Parathyroid adenoma (tissue), 2 donors: ENCODE results near the gene FBRSL1.
A peak's percentile ranks its signal among the peaks of the same experiment; 100 is the strongest.

ENCODE experiments used
- H2AFZ ChIP-seq: fragments of 300-600 bp; sonication (generic); one replicate; pipeline ENCODE4 v1.7.0; 2017; ENCODE audit warnings: antibody characterized with exemption, mild to moderate bottlenecking
- H3K27ac ChIP-seq: fragments of 300-600 bp; sonication (generic); one replicate; pipeline ENCODE4 v1.7.0; 2017
- H3K27me3 ChIP-seq: fragments of 300-600 bp; sonication (generic); one replicate; pipeline ENCODE4 v1.7.0; 2017; ENCODE audit warnings: low read length; ENCODE audit not compliant: control insufficient read depth, insufficient read depth
- H3K36me3 ChIP-seq: fragments of 300-600 bp; sonication (generic); one replicate; pipeline ENCODE4 v1.7.0; 2017; ENCODE audit warnings: low read length; ENCODE audit not compliant: control insufficient read depth, insufficient read depth
- H3K4me1 ChIP-seq: fragments of 300-600 bp; sonication (generic); one replicate; pipeline ENCODE4 v1.7.0; 2017; ENCODE audit warnings: control low read depth
- H3K4me2 ChIP-seq: fragments of 300-600 bp; sonication (generic); one replicate; pipeline ENCODE4 v1.7.0; 2017; ENCODE audit warnings: low read length
- H3K4me3 ChIP-seq: fragments of 300-600 bp; sonication (generic); one replicate; pipeline ENCODE4 v1.7.0; 2017; ENCODE audit warnings: low read depth, low read length
- H3K79me2 ChIP-seq: fragments of 300-600 bp; sonication (generic); one replicate; pipeline ENCODE4 v1.7.0; 2017; ENCODE audit warnings: control low read depth
- H3K9ac ChIP-seq: fragments of 300-600 bp; sonication (generic); one replicate; pipeline ENCODE4 v1.7.0; 2017; ENCODE audit warnings: mild to moderate bottlenecking
- H3K9me3 ChIP-seq: fragments of 300-600 bp; sonication (generic); one replicate; pipeline ENCODE4 v1.7.0; 2017; ENCODE audit warnings: low read length; ENCODE audit not compliant: control insufficient read depth
- CTCF ChIP-seq: fragments of 300-600 bp; sonication (generic); IDR thresholded peaks from one replicate; pipeline ENCODE4 v1.7.0; 2017; ENCODE audit warnings: antibody characterized with exemption, mild to moderate bottlenecking
- donor health status: primary hyperparathyroidism.

The FBRSL1 gene

GRCh38 chr12:132503618-132504204, 13.8 kb downstream of the FBRSL1 start:
- no peak overlapping the region for H3K27ac ChIP-seq
- H3K4me3 ChIP-seq: no peak overlapping the region
- TF ChIP-seq CTCF: no peak
- no peaks in the 10 kb centered on the region for H3K27me3 ChIP-seq
- H3K4me1 ChIP-seq: peaks cover 44% of the 10 kb centered on the region
- H3K9ac ChIP-seq: no peak overlapping the region
- H3K4me2 ChIP-seq: peak overlapping the region; percentile 17
- no peaks in the 10 kb centered on the region for H3K9me3 ChIP-seq
- peaks cover 77% of the 10 kb centered on the region for H3K79me2 ChIP-seq
- H3K36me3 ChIP-seq: no peaks in the 10 kb centered on the region
- no peak overlapping the region for H2AFZ ChIP-seq

- Histone ChIP-seq H3K4me2 (no peak overlapping the region), H3K9ac (no peak overlapping the region), H3K79me2 (peaks cover 67% of the 10 kb centered on the region), H3K4me3 (no peak overlapping the region), H3K9me3 (no peaks in the 10 kb centered on the region), H3K36me3 (no peaks in the 10 kb centered on the region), H3K27ac (peak overlapping the region; percentile 73), H3K27me3 (no peaks in the 10 kb centered on the region), H3K4me1 (peaks cover 44% of the 10 kb centered on the region), H2AFZ (no peak overlapping the region)
- no peak for TF ChIP-seq CTCF
Measured at GRCh38 chr12:132505105-132505851, 15.3 kb downstream of the FBRSL1 start.

GRCh38 chr12:132505852-132506219, 15.9 kb downstream of the FBRSL1 start:
- Histone ChIP-seq H3K4me3 (no peak overlapping the region), H3K27me3 (no peaks in the 10 kb centered on the region), H3K4me2 (no peak overlapping the region), H3K9ac (no peak overlapping the region), H3K27ac (peak overlapping the region; percentile 73), H3K36me3 (no peaks in the 10 kb centered on the region), H2AFZ (no peak overlapping the region), H3K9me3 (no peaks in the 10 kb centered on the region), H3K79me2 (peaks cover 63% of the 10 kb centered on the region), H3K4me1 (peaks cover 44% of the 10 kb centered on the region)
- TF ChIP-seq CTCF: no peak

- no peak for TF ChIP-seq CTCF
Measured at GRCh38 chr12:132506328-132507160, 16.6 kb downstream of the FBRSL1 start.

More at GRCh38 chr12:132506328-132507160, 16.6 kb downstream of the FBRSL1 start:
- H3K4me2 ChIP-seq: peak overlapping the region; percentile 47
- H2AFZ ChIP-seq: peak overlapping the region; percentile 5
- peak overlapping the region; percentile 73 for H3K27ac ChIP-seq
- no peaks in the 10 kb centered on the region for H3K36me3 ChIP-seq
- peaks cover 41% of the 10 kb centered on the region for H3K4me1 ChIP-seq
- peaks cover 56% of the 10 kb centered on the region for H3K79me2 ChIP-seq
- no peaks in the 10 kb centered on the region for H3K9me3 ChIP-seq
- peak overlapping the region; percentile 22 for H3K4me3 ChIP-seq
- H3K27me3 ChIP-seq: no peaks in the 10 kb centered on the region
- H3K9ac ChIP-seq: no peak overlapping the region
